DMS 273 (cell line): ENCODE measurements around the gene FEV.

Source experiments
- DNase-seq: peaks from one replicate; lab custom pipeline; 2025; ENCODE audit not compliant: unreplicated experiment; lab: John Stamatoyannopoulos, UW

FEV gene

GRCh38 chr2:218993345-218994315 lies 8.6 kb upstream of the FEV start, which contains the start of gene CRYBA2:
TSS of gene CRYBA2 (minus strand) at chr2:218993422. CDS start at chr2:218993176, 246 bp downstream.
- DNase-seq, result peak; percentile 43

DNA sequence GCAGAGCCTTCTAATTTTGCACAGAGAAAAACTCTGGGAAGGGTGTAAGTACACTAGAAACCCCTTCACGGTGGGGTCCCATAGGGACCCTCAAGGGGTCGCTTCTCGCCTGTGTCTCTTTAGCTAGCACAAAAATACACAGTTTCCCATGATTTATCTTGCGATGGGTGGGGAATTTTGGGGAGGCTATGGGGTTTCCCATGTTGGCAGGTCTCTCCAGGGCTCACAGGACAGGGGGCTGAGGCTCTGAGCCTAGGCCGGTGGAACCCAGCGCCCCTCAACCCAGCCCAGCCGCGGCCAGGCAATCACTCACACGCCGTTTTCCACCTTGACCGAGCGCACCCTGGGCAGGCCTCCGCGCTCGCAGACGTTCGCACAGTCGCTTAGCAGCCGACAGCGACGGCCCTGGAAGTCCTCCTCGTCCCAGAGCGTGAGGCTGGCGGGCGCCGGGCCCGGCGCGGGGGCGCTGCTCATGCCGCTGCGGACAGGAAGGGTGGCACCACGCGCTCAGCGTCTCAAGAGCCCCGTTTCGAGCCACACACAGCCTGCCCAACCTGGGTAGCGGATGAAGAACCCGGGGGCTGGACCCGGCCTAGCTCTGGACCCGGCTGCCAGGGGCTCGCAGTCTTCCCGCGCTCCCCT lies 7.8 kb upstream of the FEV start:
- peak; percentile 46 for DNase-seq

- no peak for DNase-seq
Measured at GRCh38 chr2:218992196-218992595, 7.2 kb upstream of the FEV start.

GRCh38 chr2:218991674-218992168 lies 6.7 kb upstream of the FEV start:
- no peak for DNase-seq

DNA sequence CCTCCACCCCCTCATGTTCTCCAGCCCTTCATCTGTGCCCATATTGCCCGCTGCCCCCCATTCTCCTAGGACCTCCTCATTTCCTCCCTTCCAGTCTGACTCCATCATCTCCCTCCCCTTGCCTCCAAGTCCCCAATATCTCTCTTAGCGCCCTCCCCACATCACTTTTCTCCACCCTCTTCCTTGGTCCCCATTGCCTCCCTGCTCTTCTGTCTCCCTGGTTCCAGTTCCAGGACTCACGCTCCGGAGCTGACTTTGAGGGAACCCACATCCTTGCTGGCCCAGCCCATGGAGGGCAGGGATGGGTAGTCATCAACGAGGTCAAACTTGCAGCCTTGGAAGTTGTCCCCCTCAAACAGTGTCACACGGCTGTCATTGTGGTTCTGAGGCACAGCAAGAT lies 5.6 kb upstream of the FEV start:
- DNase-seq, result no peak

DNA sequence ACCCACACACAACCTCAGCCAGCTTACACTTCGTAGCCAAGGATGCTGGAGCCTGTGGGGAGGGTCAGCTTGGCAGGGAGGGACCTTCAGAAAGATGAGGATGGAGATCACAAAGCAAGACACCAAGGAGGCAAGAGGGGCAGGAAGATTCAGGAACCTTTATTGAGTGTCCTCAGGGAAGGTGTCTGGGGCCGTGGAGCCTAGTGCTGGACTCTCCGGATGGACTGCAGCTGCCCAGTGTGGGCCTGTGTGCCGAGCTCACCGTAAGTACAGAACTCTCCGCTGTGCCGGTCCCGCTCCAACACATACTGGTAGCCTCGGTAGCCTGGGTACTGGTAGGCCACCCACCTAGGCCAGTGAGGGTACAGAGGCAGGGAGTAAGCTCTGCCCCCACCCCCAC lies 5.1 kb upstream of the FEV start:
- no peak for DNase-seq

DNA sequence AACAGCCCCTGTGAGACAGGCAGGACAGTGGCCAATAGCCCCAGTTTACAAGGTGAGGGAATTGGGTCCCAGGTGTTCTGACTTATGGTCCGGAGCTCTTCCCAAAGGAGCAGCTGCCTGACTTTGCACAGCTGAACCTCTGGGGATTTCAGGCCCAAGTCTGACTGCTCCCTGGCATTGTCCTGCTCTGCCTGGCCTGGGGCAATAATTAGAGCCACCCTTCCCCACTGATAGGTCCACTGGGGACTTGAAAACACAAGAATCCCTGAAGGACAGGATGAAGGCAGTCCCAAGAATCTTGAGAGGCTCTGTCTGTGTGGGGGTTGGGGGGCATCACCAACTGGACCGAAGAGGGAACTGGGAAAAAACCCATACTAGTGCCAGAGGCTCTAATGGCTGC lies 3.7 kb upstream of the FEV start:
- no peak for DNase-seq

GRCh38 chr2:218988164-218988563 lies 3.2 kb upstream of the FEV start:
- no peak for DNase-seq

DNA sequence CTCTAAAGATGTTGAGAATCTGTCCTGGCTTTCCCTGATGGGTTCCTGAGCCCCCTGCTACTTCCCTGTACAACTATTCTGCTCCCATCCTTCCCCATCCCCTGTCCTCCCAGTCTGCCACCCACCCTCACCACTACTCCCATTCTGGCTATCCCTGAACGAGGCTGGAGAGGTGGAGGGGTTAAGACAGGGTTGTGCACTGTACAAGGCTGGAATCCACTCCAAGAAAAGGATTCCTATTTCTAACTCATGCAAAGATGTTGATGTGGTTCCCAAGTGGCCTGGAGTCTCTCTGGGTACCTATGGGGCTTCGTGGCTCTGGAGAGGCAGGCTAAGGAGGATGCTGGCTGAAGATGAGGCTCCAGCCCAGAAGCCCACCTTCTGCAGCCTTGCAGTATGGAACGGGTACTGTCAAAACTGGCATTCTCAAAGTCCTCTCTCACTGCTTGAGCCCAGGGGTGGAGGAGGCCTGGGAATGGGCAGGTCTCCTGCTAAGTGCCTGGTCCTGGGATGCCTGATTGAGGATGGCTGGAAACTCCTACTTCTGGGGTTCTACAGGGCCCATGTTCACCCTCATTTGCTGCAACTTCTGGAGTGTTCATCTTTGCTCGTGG lies 1.3 kb upstream of the FEV start:
- no peak for DNase-seq

DNA sequence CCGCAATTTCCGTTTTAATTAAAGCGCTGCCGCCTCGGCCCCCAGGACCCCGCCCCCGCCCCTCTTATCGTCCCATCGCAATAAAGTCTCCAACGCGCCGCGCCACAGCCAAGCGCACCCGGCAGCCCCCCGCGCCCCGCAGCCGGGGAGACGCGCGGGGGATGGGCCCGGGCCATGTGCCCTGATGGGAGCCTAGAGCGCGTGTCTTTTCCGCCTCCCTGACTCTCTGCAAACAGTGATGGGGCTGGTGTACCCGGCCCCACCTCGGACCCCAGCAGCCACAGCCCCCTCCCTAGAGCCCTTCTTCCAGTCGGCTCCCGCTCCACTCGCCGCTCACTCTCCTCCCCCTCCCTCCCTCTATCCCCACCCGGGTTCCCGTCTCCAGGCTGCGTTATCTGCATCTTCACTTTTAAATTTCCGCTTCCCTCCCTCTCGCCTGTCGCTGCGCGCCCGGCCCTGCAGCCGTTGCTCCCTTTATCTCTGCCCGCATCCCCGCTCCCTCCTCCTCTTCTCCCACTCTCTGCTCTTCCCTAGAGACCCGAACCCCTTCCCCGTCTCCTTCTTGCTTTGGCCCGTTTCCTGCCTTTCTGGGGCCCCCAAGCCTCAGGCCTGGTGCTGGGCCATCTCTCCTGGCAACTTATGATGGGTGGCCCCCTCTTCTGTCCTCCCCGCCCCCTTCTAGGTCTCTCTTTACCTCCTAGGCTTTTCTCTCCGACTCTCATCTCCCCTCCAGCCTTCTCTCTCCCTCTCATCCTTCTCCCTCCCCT lies 524 bp upstream of the FEV start:
- no peak for DNase-seq

GRCh38 chr2:218984239-218985020 lies 554 bp downstream of the FEV start:
- DNase-seq, result peak; percentile 80

DNA sequence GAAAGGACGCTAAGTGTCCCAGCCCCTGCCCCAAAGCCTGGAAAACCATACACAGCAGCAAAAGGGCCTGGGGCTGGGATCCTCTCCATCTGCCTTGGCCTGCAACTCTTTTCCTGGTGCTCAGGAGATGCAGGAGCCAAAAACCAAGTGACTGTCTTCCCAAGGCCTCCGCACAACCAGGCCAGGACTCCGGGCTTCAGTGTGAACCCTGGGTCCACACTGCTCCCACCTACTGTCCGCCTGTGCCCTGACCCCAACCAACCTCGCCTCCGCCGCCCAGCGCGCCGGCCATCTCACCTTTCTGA lies 1.1 kb downstream of the FEV start:
- no peak for DNase-seq

DNA sequence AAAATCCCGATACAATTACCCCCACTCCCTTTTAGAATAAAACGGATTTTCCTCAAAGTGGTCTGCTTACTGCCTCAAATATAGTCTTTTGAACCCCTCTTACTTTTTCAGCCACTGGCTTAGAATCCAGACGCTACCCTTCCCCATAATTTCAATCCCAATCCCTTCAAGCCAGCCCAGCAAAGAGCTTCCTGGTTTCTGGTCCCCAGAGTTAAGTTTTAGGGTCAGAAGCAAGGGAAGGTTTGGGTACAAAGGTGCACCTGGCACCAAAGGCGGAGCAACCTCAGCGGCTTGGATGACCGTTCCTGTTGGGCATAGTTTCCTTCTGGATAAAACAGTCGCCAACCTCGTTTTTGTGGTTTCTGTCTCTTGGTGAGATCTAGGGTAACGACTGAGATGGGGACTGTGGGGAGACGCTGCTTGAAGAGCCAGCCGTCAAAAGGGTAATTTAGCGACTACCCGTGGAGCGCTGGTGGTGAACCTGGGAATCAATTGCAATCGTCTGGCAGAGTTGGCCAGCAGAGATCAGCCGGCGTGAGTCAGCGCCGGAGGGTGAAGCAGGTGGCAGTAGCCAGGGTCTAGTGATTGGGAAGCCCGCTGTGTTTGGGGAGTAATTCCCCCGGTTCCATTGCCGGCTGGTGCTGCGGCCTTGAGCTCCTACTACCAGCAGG lies 1.6 kb downstream of the FEV start:
- DNase-seq, result no peak

- no peak for DNase-seq
Measured at GRCh38 chr2:218982586-218983262, 2.3 kb downstream of the FEV start.

DNA sequence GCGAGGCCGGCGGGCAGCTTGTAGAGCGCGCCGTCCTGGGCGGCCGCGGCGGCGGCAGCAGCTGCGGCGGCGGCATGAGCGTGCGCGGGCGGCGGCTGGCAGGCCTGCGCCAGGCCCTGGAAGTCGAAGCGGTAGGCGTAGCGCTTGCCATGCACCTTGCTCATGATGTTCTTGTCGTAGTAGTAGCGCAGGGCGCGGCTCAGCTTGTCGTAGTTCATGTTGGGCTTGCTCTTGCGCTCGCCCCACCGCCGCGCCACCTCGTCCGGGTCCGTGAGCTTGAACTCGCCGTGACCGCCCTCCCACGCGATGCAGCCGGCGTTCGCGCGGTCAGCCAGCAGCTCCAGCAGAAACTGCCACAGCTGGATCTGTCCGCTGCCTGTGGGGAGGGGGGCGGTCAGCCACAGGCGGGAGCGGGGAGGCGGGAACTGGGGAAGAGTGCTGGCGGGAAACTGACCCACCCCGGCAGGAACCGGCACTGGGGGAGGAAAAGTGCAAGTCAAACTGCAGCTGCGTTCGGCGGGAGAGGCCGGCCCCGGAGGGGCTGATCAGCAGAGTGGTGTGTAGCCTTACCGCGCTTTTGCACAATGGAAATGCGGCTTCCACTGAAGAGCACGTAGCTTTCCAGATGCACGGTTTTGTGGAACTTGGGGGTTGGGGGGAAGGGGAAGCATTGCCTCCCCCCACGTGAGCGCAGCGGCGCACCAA lies 3.0 kb downstream of the FEV start:
- peak; percentile 71 for DNase-seq

- DNase-seq, result peak; percentile 44
Measured at GRCh38 chr2:218981390-218981880, 3.5 kb downstream of the FEV start.

DNA sequence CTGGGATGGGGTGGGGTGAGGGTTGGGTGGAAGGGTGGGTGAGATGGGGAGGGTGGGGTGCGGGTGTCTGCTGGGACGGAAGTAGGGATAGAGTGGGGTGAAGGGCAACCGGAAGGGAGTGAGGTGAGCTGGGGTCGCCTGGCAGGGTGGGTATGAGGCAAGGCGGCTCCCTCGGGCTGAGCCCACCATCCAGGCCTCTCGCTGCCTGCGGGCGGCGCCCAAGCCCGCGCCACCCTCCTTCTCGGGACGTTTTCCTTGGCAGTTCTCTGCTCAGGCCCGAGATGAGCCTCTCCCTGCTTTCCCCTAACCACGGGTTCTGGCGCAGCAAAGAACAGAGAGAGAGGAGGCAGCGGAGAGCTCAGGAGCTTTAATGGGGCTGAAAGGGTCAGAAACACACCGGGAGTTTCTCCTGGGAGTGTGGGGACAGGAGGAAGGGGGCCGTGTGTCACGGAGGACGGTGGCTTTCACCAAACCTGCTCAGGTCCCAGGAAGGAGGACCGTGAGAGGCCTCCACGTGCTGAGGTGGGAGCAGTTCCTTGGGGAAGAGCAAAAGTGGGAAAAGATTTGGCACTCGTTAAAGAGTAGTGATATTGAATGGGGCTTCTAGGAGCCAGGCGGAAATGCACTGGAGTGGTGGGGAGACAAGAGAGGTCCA lies 4.1 kb downstream of the FEV start:
- DNase-seq, result no peak
